ENCODE measurements around the gene ADGRL1. TPM values are rescaled to one million over a fixed set of nuclear protein-coding genes. Genes with fewer than 3 reads are reported as not detected.

The ADGRL1 gene
- total RNA-seq, 1 donor, result 2.5 TPM

DNA sequence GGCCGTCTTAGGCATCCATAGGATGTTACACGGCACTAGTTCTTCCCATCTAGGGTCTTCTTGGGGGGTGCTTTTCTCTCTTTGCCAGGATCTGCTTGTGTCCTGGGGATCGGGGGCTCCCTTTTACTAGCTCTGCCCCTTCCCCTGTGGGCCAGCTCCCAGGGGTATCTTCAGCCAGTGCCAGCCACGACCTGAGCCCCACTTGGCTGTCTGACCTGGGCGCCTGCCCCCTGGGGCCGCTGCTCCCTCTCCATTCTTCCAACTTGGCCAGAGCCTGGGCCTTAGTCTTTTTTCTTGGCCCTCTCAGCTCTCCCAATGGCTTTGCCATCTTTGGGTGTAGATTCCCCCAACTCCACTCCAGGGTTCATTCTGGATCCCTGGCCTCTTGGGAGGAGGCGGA lies 91.5 kb downstream of the ADGRL1 start:
- peaks cover 75% of the 10 kb centered on the region for H3K79me2 ChIP-seq (ENCODE audit: insufficient read depth, low read length)
- no peak overlapping the region for H3K27ac ChIP-seq (ENCODE audit: low read depth, low read length)
- no peaks in the 10 kb centered on the region for H3K9me3 ChIP-seq (ENCODE audit: low read depth, low read length)
- H3K4me2 ChIP-seq (ENCODE audit: insufficient read depth, low read length), result no peak overlapping the region
- peaks cover 44% of the 10 kb centered on the region for H3K4me1 ChIP-seq (ENCODE audit: insufficient read depth, low read length)
- peaks cover 10% of the 10 kb centered on the region for H4K20me1 ChIP-seq (ENCODE audit: insufficient read depth, low read length)
- H3K36me3 ChIP-seq (ENCODE audit: insufficient read depth, low read length), result peaks cover 6% of the 10 kb centered on the region
- TF ChIP-seq, protein P1, sequence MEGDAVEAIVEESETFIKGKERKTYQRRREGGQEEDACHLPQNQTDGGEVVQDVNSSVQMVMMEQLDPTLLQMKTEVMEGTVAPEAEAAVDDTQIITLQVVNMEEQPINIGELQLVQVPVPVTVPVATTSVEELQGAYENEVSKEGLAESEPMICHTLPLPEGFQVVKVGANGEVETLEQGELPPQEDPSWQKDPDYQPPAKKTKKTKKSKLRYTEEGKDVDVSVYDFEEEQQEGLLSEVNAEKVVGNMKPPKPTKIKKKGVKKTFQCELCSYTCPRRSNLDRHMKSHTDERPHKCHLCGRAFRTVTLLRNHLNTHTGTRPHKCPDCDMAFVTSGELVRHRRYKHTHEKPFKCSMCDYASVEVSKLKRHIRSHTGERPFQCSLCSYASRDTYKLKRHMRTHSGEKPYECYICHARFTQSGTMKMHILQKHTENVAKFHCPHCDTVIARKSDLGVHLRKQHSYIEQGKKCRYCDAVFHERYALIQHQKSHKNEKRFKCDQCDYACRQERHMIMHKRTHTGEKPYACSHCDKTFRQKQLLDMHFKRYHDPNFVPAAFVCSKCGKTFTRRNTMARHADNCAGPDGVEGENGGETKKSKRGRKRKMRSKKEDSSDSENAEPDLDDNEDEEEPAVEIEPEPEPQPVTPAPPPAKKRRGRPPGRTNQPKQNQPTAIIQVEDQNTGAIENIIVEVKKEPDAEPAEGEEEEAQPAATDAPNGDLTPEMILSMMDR (IDR thresholded peaks at IDR 0.05; ENCODE audit: extremely low read depth, low read depth, low read length), result no peak
- H3K27me3 ChIP-seq (ENCODE audit: insufficient read depth, low read length), result no peaks in the 10 kb centered on the region
- DNase-seq (ENCODE audit: insufficient read length, low spot score, missing footprints), result no peak
- no peak overlapping the region for H2AFZ ChIP-seq (ENCODE audit: low read length)
- H3K4me3 ChIP-seq (ENCODE audit: insufficient read depth, low read length), result no peak overlapping the region

DNA sequence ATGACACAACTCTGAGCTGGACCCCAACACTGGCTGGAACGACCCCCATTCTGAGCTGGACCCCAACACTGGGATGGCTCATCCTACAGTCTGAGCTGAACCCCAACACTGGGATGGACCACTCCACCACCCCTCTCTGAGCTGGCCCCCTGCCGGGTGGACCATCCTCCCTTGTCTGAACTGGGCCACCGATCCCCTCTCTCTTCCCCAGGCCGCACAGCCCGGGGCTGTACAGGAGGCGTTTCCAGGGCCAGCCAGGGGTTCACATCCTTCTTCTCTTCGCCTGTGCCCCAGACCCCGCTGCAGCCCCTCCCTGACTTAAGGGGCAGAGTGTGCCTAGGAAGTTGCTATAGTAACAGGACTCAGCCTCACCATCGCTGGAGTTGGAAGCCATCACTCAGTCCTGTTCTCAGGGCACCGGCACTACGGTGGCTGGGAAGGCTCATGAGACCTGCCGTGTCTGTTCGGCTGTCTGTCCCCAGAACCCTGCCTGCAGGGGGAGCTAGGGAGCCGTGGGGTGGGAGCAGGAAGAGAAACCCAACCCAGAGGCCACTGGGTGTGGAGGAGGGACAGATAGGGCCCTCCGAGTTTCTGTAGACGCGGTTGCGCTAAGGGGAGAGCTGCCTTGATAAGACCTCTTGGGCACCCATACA lies 92.1 kb downstream of the ADGRL1 start:
- peaks cover 10% of the 10 kb centered on the region for H4K20me1 ChIP-seq (ENCODE audit: insufficient read depth, low read length)
- H3K79me2 ChIP-seq (ENCODE audit: insufficient read depth, low read length), result peaks cover 80% of the 10 kb centered on the region
- TF ChIP-seq, protein P1 (IDR thresholded peaks at IDR 0.05; ENCODE audit: extremely low read depth, low read depth, low read length), result peak; percentile 35
- peak; percentile 69 for DNase-seq (ENCODE audit: insufficient read length, low spot score, missing footprints)
- no peaks in the 10 kb centered on the region for H3K27me3 ChIP-seq (ENCODE audit: insufficient read depth, low read length)
- no peak overlapping the region for H3K27ac ChIP-seq (ENCODE audit: low read depth, low read length)
- peaks cover 6% of the 10 kb centered on the region for H3K36me3 ChIP-seq (ENCODE audit: insufficient read depth, low read length)
- H2AFZ ChIP-seq (ENCODE audit: low read length), result no peak overlapping the region
- peak overlapping the region; percentile 75 for H3K4me2 ChIP-seq (ENCODE audit: insufficient read depth, low read length)
- peaks cover 39% of the 10 kb centered on the region for H3K4me1 ChIP-seq (ENCODE audit: insufficient read depth, low read length)
- H3K9me3 ChIP-seq (ENCODE audit: low read depth, low read length), result no peaks in the 10 kb centered on the region
- no peak overlapping the region for H3K4me3 ChIP-seq (ENCODE audit: insufficient read depth, low read length)

DNA sequence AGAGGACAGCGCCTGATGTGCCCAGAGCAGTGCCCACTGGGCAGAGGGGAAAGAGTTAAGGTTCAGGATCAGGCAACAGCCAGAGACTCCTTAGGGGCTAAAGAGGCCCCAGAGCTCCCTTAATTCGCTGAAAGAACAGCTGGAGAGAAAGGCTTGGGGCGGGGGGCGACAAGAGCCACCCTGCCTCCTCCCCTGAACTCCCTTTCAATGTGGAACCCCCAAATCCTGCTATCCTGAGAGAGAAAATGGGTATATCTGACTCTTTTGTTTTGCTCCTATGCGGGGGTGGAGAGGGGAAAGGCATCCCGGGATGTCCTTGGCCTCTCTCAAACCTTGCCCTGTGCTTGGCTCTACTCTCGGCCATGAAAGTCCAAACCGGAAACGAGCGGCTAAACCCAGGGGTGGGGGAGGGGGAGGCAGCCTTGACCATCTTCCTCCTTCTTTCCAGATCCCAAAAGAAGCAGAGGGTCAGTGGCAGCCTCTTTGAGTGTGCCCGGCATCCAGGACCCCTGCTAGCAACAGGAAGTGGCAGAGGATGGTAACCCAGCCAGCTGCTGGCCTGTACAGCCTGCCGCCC lies 93.1 kb downstream of the ADGRL1 start:
- peak overlapping the region; percentile 51 for H3K4me3 ChIP-seq (ENCODE audit: insufficient read depth, low read length)
- peaks cover 11% of the 10 kb centered on the region for H4K20me1 ChIP-seq (ENCODE audit: insufficient read depth, low read length)
- peaks cover 6% of the 10 kb centered on the region for H3K36me3 ChIP-seq (ENCODE audit: insufficient read depth, low read length)
- TF ChIP-seq, protein P1 (IDR thresholded peaks at IDR 0.05; ENCODE audit: extremely low read depth, low read depth, low read length), result no peak
- H3K79me2 ChIP-seq (ENCODE audit: insufficient read depth, low read length), result peaks cover 82% of the 10 kb centered on the region
- no peaks in the 10 kb centered on the region for H3K27me3 ChIP-seq (ENCODE audit: insufficient read depth, low read length)
- H3K4me2 ChIP-seq (ENCODE audit: insufficient read depth, low read length), result peak overlapping the region; percentile 75
- H3K4me1 ChIP-seq (ENCODE audit: insufficient read depth, low read length), result peaks cover 32% of the 10 kb centered on the region
- H3K27ac ChIP-seq (ENCODE audit: low read depth, low read length), result peak overlapping the region; percentile 67
- H3K9me3 ChIP-seq (ENCODE audit: low read depth, low read length), result no peaks in the 10 kb centered on the region
- peak; percentile 92 for DNase-seq (ENCODE audit: insufficient read length, low spot score, missing footprints)
- peak overlapping the region; percentile 40 for H2AFZ ChIP-seq (ENCODE audit: low read length)

DNA sequence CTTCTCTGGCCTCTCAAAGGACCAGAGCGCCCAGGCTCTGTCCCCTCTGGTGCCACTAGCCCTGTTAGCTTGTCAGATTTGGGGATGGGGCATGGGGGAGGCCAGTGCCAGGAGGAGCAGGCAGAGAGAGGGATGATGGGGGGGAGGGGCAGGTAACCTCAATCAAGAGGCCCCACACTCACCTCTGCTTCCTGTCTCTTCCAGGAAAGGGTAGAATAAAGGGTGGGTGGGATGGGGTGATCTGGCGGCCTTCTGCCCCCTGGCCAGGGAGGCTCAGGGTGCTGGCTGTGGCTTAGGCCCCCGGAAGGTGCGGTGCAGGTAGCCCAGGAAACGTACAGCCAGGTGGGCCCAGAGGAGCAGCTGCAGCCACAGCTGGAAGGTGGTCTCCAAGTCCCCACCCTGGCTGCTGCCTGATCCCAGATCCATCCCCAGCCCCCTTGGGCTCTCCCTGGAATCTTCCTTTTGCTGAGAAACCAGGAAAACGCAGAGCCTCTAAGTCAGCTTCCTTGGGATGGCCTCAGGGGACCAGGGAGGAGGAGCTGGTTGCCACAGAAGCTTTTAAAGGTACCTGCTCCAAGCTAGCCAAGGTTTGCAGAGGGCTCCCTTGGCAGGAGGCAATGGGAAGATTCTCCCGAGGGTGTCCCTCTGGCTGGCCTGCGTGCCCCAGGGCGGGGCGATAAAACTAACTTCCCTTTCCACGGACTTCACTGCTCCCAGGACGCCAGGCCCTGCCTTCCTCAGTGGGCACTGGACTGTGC lies 93.7 kb downstream of the ADGRL1 start:
- H3K4me2 ChIP-seq (ENCODE audit: insufficient read depth, low read length), result peak overlapping the region; percentile 75

More for the DNA sequence above, 93.7 kb downstream of the ADGRL1 start:
- no peaks in the 10 kb centered on the region for H3K9me3 ChIP-seq (ENCODE audit: low read depth, low read length)
- TF ChIP-seq, protein P1 (IDR thresholded peaks at IDR 0.05; ENCODE audit: extremely low read depth, low read depth, low read length), result no peak
- peak overlapping the region; percentile 51 for H3K4me3 ChIP-seq (ENCODE audit: insufficient read depth, low read length)
- peaks cover 8% of the 10 kb centered on the region for H3K36me3 ChIP-seq (ENCODE audit: insufficient read depth, low read length)
- H3K79me2 ChIP-seq (ENCODE audit: insufficient read depth, low read length), result peaks cover 87% of the 10 kb centered on the region
- DNase-seq (ENCODE audit: insufficient read length, low spot score, missing footprints), result peak; percentile 96
- peaks cover 32% of the 10 kb centered on the region for H3K4me1 ChIP-seq (ENCODE audit: insufficient read depth, low read length)
- H3K27ac ChIP-seq (ENCODE audit: low read depth, low read length), result peak overlapping the region; percentile 67
- peak overlapping the region; percentile 40 for H2AFZ ChIP-seq (ENCODE audit: low read length)
- peaks cover 13% of the 10 kb centered on the region for H4K20me1 ChIP-seq (ENCODE audit: insufficient read depth, low read length)
- H3K27me3 ChIP-seq (ENCODE audit: insufficient read depth, low read length), result no peaks in the 10 kb centered on the region
